Measurements from ENCODE around the gene HMGB1. TPM values are rescaled to one million over a fixed set of nuclear protein-coding genes. Genes with fewer than 3 reads are reported as not detected.

Gene HMGB1
- total RNA-seq, result 100 to 1,000 TPM in 4 of 5 donors, 10 to 100 TPM in 1; 29.5 to 479 (median 322) TPM
- polyA plus RNA-seq, result 100 to 1,000 TPM; 346 to 399 (median 346) TPM
- long read RNA-seq, donor 1, full-length matches to known transcripts, result 101 of 168 reads
- long read RNA-seq, donor 1, partial matches to known transcripts, result 67 of 168 reads
- long read RNA-seq, donor 1, other reads (novel, unspliced or antisense), result 0 of 168 reads
- long read RNA-seq, donor 2, full-length matches to known transcripts, result 172 of 253 reads
- long read RNA-seq, donor 2, partial matches to known transcripts, result 76 of 253 reads
- long read RNA-seq, donor 2, other reads (novel, unspliced or antisense), result 5 of 253 reads
- long read RNA-seq, donor 3, full-length matches to known transcripts, result 114 of 271 reads
- long read RNA-seq, donor 3, partial matches to known transcripts, result 157 of 271 reads
- long read RNA-seq, donor 3, other reads (novel, unspliced or antisense), result 0 of 271 reads
- long read RNA-seq, donor 4, full-length matches to known transcripts, result 23 of 43 reads
- long read RNA-seq, donor 4, partial matches to known transcripts, result 20 of 43 reads
- long read RNA-seq, donor 4, other reads (novel, unspliced or antisense), result 0 of 43 reads
- long read RNA-seq, donor 5, full-length matches to known transcripts, result 168 of 453 reads
- long read RNA-seq, donor 5, partial matches to known transcripts, result 285 of 453 reads
- long read RNA-seq, donor 5, other reads (novel, unspliced or antisense), result 0 of 453 reads
- long read RNA-seq, donor 6, full-length matches to known transcripts, result 437 of 664 reads
- long read RNA-seq, donor 6, partial matches to known transcripts, result 221 of 664 reads
- long read RNA-seq, donor 6, other reads (novel, unspliced or antisense), result 6 of 664 reads
- long read RNA-seq, donor 7, full-length matches to known transcripts, result 185 of 584 reads
- long read RNA-seq, donor 7, partial matches to known transcripts, result 399 of 584 reads
- long read RNA-seq, donor 7, other reads (novel, unspliced or antisense), result 0 of 584 reads
- long read RNA-seq, donor 8, full-length matches to known transcripts, result 186 of 436 reads
- long read RNA-seq, donor 8, partial matches to known transcripts, result 250 of 436 reads
- long read RNA-seq, donor 8, other reads (novel, unspliced or antisense), result 0 of 436 reads
- long read RNA-seq, donor 9, full-length matches to known transcripts, result 196 of 498 reads
- long read RNA-seq, donor 9, partial matches to known transcripts, result 302 of 498 reads
- long read RNA-seq, donor 9, other reads (novel, unspliced or antisense), result 0 of 498 reads
- long read RNA-seq, donor 10, full-length matches to known transcripts, result 80 of 173 reads
- long read RNA-seq, donor 10, partial matches to known transcripts, result 93 of 173 reads
- long read RNA-seq, donor 10, other reads (novel, unspliced or antisense), result 0 of 173 reads

- no peaks in the 10 kb centered on the region for H3K9me3 ChIP-seq
- H3K36me3 ChIP-seq, result peaks cover 6 to 22% (median 20%) of the 10 kb centered on the region in 4 donors
- intact Hi-C loops (cut with DNase I; ENCODE audit: low total_unique reads), result no loop called here
- peak within 1 kb of the TSS; percentile 71 to 95 (median 85) for H3K4me3 ChIP-seq
- DNase-seq, result peak; percentile 99
- H3K4me1 ChIP-seq, result peaks cover 24 to 40% (median 32%) of the 10 kb centered on the region in 4 donors
- WGBS, 5 donors, result 0% methylated on average over 16 to 57 of the region's 57 CpGs
- H3K27me3 ChIP-seq, result no peaks in the 10 kb centered on the region
- TF ChIP-seq POLR2A (IDR thresholded peaks at IDR 0.05) (peak in 2 of 4 donors; percentile 92 to 97), POLR2AphosphoS5 (IDR thresholded peaks at IDR 0.05) (peak; percentile 98 to 99 (median 99)), EP300 (IDR thresholded peaks at IDR 0.05) (no peak)
- TF ChIP-seq, protein P1, sequence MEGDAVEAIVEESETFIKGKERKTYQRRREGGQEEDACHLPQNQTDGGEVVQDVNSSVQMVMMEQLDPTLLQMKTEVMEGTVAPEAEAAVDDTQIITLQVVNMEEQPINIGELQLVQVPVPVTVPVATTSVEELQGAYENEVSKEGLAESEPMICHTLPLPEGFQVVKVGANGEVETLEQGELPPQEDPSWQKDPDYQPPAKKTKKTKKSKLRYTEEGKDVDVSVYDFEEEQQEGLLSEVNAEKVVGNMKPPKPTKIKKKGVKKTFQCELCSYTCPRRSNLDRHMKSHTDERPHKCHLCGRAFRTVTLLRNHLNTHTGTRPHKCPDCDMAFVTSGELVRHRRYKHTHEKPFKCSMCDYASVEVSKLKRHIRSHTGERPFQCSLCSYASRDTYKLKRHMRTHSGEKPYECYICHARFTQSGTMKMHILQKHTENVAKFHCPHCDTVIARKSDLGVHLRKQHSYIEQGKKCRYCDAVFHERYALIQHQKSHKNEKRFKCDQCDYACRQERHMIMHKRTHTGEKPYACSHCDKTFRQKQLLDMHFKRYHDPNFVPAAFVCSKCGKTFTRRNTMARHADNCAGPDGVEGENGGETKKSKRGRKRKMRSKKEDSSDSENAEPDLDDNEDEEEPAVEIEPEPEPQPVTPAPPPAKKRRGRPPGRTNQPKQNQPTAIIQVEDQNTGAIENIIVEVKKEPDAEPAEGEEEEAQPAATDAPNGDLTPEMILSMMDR (IDR thresholded peaks at IDR 0.05), result no peak
- H3K27ac ChIP-seq, result peak within 1 kb of the TSS; percentile 99 to 100 (median 100)
Measured at GRCh38 chr13:30465593-30466357, at the start of gene HMGB1. HMGB1 (minus strand) TSS chr13:30465936; CDS start chr13:30463680, 2,256 bp downstream.

- Histone ChIP-seq H3K4me1 (no peaks in the 10 kb centered on the region), H3K9me3 (no peaks in the 10 kb centered on the region), H3K4me3 (no peak overlapping the region), H3K27ac (no peak overlapping the region), H3K36me3 (no peaks in the 10 kb centered on the region), H3K27me3 (no peaks in the 10 kb centered on the region)
- TF ChIP-seq POLR2A (IDR thresholded peaks at IDR 0.05) (no peak), EP300 (IDR thresholded peaks at IDR 0.05) (no peak), POLR2AphosphoS5 (IDR thresholded peaks at IDR 0.05) (no peak)
- TF ChIP-seq, protein P1 (IDR thresholded peaks at IDR 0.05), result no peak
- intact Hi-C loops (cut with DNase I; ENCODE audit: low total_unique reads), result no loop called here
- 82 to 88% (median 86%) methylated on average over 4 of the region's 4 CpGs for WGBS, 5 donors
- DNase-seq, result no peak
Measured at GRCh38 chr13:30510811-30511371, 45.2 kb upstream of the HMGB1 start.

DNA sequence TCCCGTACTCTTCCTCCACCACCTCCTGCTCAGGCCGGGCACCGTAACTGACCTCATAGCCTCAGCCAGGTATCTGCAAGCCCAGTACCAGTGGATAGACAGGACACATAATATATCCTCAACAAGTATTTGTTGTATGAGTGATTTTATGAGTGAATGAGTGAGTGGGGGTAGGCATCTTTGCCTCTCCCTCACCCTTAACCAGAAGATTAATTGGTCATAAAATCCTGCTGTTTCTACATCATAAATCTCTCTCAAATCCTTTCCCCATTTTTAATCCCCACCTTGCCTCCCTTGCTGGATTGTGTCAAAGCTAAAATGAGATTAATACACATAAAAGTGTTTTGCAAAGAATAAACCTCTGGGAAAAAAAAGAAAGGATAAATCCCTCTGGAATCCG, 44.4 kb upstream of the HMGB1 start:
- DNase-seq, result no peak
- no peaks in the 10 kb centered on the region for H3K4me1 ChIP-seq
- H3K9me3 ChIP-seq, result no peaks in the 10 kb centered on the region
- H3K4me3 ChIP-seq, result no peak overlapping the region
- 78 to 97% (median 86%) methylated on average over 4 of the region's 4 CpGs for WGBS, 5 donors
- TF ChIP-seq POLR2A (IDR thresholded peaks at IDR 0.05) (no peak), EP300 (IDR thresholded peaks at IDR 0.05) (no peak), POLR2AphosphoS5 (IDR thresholded peaks at IDR 0.05) (no peak)
- TF ChIP-seq, protein P1 (IDR thresholded peaks at IDR 0.05), result no peak
- no peak overlapping the region for H3K27ac ChIP-seq
- H3K36me3 ChIP-seq, result no peaks in the 10 kb centered on the region
- no peaks in the 10 kb centered on the region for H3K27me3 ChIP-seq
- intact Hi-C loops (cut with DNase I; ENCODE audit: low total_unique reads), result no loop called here

All from stomach (tissue), 19 donors.